ENCODE results near the gene ERN1.
"Not testable (repeated sequence)": the region's sequence is repeated elsewhere in the genome, so short reads cannot be mapped to it uniquely, and the experiment has no call there.

GRCh38 chr17:64179024-64179423 is 49.1 kb upstream of the ERN1 start:
- not testable (repeated sequence) for TF ChIP-seq CTCF (optimal IDR thresholded peaks at IDR 0.05 in 1 of 3, IDR thresholded peaks at IDR 0.05 in 1 of 3, conservative IDR thresholded peaks at IDR 0.05 in 1 of 3; ENCODE audit: extremely low read depth in 1 of 3, insufficient read depth in 2 of 3, low read length in 3 of 3); EZH2 (IDR thresholded peaks at IDR 0.05; ENCODE audit: low read length)
